Measurements from ENCODE around the gene HECTD4. TPM values are rescaled to one million over a fixed set of nuclear protein-coding genes. Genes with fewer than 3 reads are reported as not detected.
A peak's percentile ranks its signal among the peaks of the same experiment; 100 is the strongest.

The HECTD4 gene
- total RNA-seq, 1 donor from 2014 or later, result 33.6 TPM

DNA sequence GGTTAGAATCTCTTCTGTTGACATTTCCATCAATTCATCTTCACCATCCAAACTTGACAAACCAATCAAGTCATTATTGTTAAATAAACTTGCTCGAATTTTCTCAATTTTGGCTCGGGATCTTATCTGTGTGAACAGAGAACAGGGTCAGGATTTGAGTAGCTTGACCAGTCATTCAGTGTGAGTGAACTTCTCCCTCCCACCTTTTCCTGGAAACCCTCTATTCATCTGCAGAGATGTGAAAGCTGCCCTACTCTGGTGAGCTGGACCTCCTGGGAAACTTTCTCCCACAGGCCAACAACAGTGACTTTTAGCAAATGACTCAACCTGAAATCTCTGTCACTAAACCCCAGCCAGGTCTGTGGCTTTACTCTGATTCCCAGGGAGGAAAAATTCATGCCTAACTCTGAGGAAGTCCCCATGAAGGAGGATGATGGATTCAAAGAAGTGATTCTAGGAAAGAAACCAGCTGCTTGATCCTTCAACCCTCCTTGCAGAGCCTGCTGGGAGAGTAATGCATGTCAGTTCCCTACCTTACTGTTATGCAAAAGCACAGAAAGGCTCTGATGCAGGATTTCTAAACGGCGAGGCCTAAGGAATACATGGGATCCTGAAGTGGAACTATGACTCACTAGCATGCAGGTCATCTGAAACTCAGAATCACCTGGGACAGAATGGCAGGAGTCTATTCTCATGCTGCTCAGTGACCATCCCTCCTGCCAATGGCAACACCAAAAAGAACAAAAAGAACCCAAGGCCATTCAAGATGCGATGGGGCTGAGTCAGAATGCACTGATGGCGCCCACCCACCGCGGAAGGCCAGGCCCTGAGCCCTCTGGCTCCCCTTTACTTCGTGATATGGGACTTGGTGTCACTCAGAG, 198.8 kb downstream of the HECTD4 start:
- Mint-ChIP-seq H3K9me3 (no peaks in the 10 kb centered on the region), H3K27ac (peak overlapping the region; percentile 31), H3K4me1 (peaks cover 11% of the 10 kb centered on the region), H3K4me3 (no peak overlapping the region), H3K27me3 (no peaks in the 10 kb centered on the region), H3K36me3 (ENCODE audit: low read depth) (peaks cover 26% of the 10 kb centered on the region)
- DNase-seq, result peak; percentile 53
- intact Hi-C loops (cut with micrococcal nuclease), result loop anchor here (5.0 kb wide), 1 partner anchor 191 kb away; no protein-coding TSS in a partner anchor

DNA sequence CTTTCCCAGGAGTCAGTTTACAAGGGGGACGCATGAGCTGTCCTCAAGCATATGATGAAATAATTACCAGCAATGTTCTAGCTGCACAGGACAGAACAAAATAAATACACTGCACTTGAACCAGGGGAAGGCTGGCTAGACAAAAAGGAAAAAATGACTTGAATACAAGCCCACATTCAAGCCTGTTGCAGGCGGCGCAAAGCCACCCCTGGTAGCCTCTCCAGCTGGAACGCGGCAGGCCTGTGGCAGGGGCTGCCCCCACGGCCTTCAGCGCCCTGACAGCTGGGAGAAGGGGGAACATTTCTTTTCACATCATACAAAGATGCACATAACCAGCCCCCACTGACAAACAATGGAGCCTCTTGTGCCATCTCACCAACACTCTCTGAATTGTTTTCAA, 199.7 kb downstream of the HECTD4 start:
- intact Hi-C loops (cut with micrococcal nuclease), result loop anchor here (5.0 kb wide), 1 partner anchor 190 kb away; no protein-coding TSS in a partner anchor
- peaks cover 26% of the 10 kb centered on the region for H3K36me3 Mint-ChIP-seq (ENCODE audit: low read depth)

DNA sequence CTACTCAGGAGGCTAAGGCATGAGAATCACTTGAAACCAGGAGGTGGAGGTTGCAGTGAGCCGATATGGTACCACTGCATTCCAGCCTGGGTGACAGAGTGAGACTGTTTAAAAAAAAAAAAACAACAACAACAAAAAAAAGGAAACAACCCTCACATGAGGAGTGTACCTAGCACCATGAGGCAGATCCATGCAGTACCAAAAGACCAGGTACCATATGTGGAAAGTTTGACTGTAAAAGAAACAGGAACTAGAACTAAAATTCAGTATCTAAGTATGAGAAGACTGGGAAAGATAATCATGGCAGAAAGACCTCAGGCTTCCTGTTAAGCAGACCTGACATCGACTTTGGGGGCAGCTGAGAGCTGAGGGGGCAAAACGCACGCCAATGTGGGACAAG, 201.8 kb downstream of the HECTD4 start:
- H3K4me3 Mint-ChIP-seq, result no peak overlapping the region
- DNase-seq, result no peak
- no peaks in the 10 kb centered on the region for H3K9me3 Mint-ChIP-seq
- H3K36me3 Mint-ChIP-seq (ENCODE audit: low read depth), result peaks cover 32% of the 10 kb centered on the region
- H3K4me1 Mint-ChIP-seq, result peaks cover 11% of the 10 kb centered on the region
- H3K27ac Mint-ChIP-seq, result no peak overlapping the region
- no peaks in the 10 kb centered on the region for H3K27me3 Mint-ChIP-seq
- intact Hi-C loops (cut with micrococcal nuclease), result loop anchor here (5.0 kb wide), 1 partner anchor 188 kb away; no protein-coding TSS in a partner anchor

More for the DNA sequence above, 199.7 kb downstream of the HECTD4 start:
- Mint-ChIP-seq H3K4me1 (peaks cover 11% of the 10 kb centered on the region), H3K9me3 (no peaks in the 10 kb centered on the region), H3K4me3 (no peak overlapping the region), H3K27me3 (no peaks in the 10 kb centered on the region), H3K27ac (no peak overlapping the region)
- no peak for DNase-seq

- peaks cover 33% of the 10 kb centered on the region for H3K36me3 Mint-ChIP-seq (ENCODE audit: low read depth)
- DNase-seq, result no peak
- H3K9me3 Mint-ChIP-seq, result no peaks in the 10 kb centered on the region
- no peak overlapping the region for H3K4me3 Mint-ChIP-seq
- intact Hi-C loops (cut with micrococcal nuclease), result loop anchor here (5.0 kb wide), 1 partner anchor 188 kb away; no protein-coding TSS in a partner anchor
- H3K4me1 Mint-ChIP-seq, result peaks cover 11% of the 10 kb centered on the region
- no peaks in the 10 kb centered on the region for H3K27me3 Mint-ChIP-seq
- H3K27ac Mint-ChIP-seq, result no peak overlapping the region
Observed at GRCh38 chr12:112179916-112180315, 202.3 kb downstream of the HECTD4 start.

DNA sequence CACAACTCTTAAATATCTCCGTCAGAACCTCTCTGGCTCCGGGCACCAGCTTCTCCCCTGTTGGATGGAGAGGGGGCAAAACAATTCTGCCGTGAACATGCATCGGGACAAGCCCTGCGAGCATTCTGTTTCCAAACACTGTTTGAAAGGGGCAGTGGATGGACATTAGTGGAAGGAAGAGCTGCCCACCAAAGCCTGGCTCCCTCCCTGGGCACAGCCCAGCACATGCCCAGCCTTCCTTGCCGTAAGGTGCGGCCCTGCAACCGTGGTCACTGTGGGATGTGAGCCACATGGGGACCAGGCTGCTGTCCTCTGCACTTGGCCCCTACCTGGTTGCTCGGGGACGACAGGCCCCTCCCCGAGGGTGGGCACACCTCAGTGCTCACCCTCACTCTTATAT, 202.9 kb downstream of the HECTD4 start:
- H3K4me1 Mint-ChIP-seq, result peaks cover 11% of the 10 kb centered on the region
- intact Hi-C loops (cut with micrococcal nuclease), result no loop called here
- DNase-seq, result no peak
- no peaks in the 10 kb centered on the region for H3K9me3 Mint-ChIP-seq
- no peaks in the 10 kb centered on the region for H3K27me3 Mint-ChIP-seq
- peaks cover 34% of the 10 kb centered on the region for H3K36me3 Mint-ChIP-seq (ENCODE audit: low read depth)
- H3K4me3 Mint-ChIP-seq, result no peak overlapping the region
- no peak overlapping the region for H3K27ac Mint-ChIP-seq

- H3K4me1 Mint-ChIP-seq, result peaks cover 9% of the 10 kb centered on the region
- H3K36me3 Mint-ChIP-seq (ENCODE audit: low read depth), result peaks cover 32% of the 10 kb centered on the region
- H3K4me3 Mint-ChIP-seq, result no peak overlapping the region
- no peaks in the 10 kb centered on the region for H3K9me3 Mint-ChIP-seq
- no peak overlapping the region for H3K27ac Mint-ChIP-seq
- intact Hi-C loops (cut with micrococcal nuclease), result no loop called here
- no peak for DNase-seq
- no peaks in the 10 kb centered on the region for H3K27me3 Mint-ChIP-seq
Observed at GRCh38 chr12:112178796-112179195, 203.4 kb downstream of the HECTD4 start.

GRCh38 chr12:112176321-112177010, 205.8 kb downstream of the HECTD4 start:
- no peak overlapping the region for H3K4me3 Mint-ChIP-seq
- no peaks in the 10 kb centered on the region for H3K9me3 Mint-ChIP-seq
- intact Hi-C loops (cut with micrococcal nuclease), result no loop called here
- no peak for DNase-seq
- no peaks in the 10 kb centered on the region for H3K27me3 Mint-ChIP-seq
- H3K4me1 Mint-ChIP-seq, result no peaks in the 10 kb centered on the region
- H3K27ac Mint-ChIP-seq, result peak overlapping the region; percentile 29
- peaks cover 30% of the 10 kb centered on the region for H3K36me3 Mint-ChIP-seq (ENCODE audit: low read depth)

DNA sequence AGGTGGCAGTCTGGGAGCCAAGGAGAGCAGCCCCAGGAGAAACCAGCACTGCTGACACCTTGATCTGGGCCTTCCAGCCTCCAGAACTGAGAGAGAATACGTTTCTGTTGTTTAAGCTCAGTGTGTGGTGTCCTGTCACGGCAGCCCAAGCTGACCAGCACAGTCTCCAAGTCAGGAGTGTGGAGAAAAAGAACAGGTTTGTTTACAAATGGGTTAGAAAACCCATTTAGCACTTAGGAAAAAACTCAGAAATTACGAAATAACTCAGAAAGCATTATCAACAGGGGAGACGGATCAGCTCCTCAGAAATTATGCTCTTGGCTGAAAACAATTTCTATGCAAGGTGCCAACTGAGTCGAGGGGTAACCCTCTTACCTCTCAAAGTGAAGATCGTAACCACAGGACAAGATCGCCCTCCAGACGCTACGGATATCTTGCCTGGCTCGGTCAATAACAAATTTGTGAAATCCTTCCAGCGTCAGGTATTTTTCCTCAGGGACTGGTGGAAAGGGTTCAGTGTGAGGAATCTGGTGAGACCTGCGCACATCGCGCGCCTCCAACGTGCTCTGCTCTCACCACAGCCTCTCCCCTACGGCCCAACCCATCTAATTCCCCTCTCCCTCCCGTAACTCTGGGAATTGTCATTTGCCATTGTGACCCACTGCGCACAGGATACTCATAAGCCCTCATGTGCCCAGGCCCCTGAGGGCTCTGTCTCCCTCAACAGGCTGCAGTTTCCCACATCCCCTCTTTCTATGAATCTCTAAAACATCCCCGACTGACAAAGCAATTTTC, 206.7 kb downstream of the HECTD4 start:
- Mint-ChIP-seq H3K9me3 (no peaks in the 10 kb centered on the region), H3K27me3 (no peaks in the 10 kb centered on the region), H3K36me3 (ENCODE audit: low read depth) (peaks cover 32% of the 10 kb centered on the region), H3K4me3 (no peak overlapping the region), H3K27ac (no peak overlapping the region), H3K4me1 (no peaks in the 10 kb centered on the region)
- DNase-seq, result no peak
- intact Hi-C loops (cut with micrococcal nuclease), result no loop called here

DNA sequence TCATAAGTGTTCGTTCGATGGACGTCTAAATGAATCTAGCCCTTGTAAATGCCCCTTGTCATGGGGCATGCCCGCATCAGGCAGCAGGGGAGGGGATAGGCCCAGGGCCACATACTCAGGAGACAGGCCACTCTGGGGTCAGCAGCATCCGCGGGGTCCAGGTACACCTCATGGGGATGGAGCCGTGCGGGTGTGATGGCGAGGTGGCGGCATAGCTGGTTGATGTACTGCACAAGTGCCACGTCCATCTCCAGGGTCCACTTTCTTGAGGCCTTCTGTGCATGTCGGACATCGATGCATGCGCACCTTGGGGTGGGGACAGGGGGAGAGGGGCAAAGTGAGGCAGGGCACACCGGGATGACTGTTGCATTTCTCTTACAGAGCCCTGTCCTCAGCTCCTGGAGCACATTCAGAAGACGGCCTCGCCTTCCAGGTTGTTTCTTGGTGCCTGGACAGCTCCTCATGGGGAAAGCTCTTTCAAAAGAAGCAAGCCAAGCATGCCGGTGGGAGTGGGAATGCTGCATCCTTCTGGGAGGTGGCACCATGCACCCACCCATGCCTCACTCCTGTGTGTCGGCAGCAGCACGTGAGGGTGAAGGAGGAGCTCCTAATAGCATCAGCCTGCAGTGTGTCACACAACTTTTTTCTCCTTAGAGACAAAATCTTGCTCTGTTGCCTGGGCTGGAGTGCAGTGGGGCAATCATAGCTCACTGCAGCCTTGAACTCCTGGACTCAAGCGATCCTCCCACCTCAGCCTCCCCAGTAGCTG, 209.5 kb downstream of the HECTD4 start:
- Mint-ChIP-seq H3K27me3 (no peaks in the 10 kb centered on the region), H3K9me3 (no peaks in the 10 kb centered on the region)
- DNase-seq, result no peak

DNA sequence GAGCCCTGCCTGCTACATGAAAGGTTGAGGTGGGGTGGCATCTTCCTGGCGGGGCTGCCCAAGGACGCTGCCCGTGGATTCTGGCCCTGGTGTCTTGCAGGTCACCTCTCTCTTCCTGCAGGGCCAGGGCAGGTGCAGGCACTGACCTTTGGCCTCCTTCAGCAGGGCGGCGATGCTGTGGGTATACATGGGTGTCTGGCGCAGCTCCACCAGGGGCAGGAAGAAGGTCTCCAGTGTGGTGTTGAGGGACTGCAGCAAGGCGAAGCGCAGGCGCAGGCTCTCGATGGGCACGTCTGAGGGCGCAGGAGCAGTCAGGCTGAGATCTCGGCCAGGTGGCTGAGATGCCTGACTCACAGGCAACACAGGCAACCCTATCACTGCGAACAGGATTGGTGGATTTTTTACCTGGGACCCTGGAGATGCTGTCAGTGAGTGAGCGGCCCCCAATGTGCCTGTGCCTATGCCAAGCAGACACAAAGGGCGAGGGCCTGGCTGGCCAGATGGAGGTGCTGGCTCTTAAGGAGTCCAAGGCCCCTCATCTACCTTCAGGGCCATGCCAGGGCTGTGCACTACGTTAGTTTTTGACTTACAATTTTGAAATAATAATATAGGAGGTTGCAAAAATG, 211.1 kb downstream of the HECTD4 start:
- DNase-seq, result no peak
- intact Hi-C loops (cut with micrococcal nuclease), result no loop called here
- H3K9me3 Mint-ChIP-seq, result no peaks in the 10 kb centered on the region
- H3K4me1 Mint-ChIP-seq, result peaks cover 3% of the 10 kb centered on the region
- H3K36me3 Mint-ChIP-seq (ENCODE audit: low read depth), result peaks cover 22% of the 10 kb centered on the region
- no peak overlapping the region for H3K4me3 Mint-ChIP-seq
- no peak overlapping the region for H3K27ac Mint-ChIP-seq
- H3K27me3 Mint-ChIP-seq, result no peaks in the 10 kb centered on the region

More for the DNA sequence above, 209.5 kb downstream of the HECTD4 start:
- intact Hi-C loops (cut with micrococcal nuclease), result no loop called here
- Mint-ChIP-seq H3K36me3 (ENCODE audit: low read depth) (peaks cover 27% of the 10 kb centered on the region), H3K27ac (no peak overlapping the region), H3K4me3 (no peak overlapping the region), H3K4me1 (peaks cover 3% of the 10 kb centered on the region)

DNA sequence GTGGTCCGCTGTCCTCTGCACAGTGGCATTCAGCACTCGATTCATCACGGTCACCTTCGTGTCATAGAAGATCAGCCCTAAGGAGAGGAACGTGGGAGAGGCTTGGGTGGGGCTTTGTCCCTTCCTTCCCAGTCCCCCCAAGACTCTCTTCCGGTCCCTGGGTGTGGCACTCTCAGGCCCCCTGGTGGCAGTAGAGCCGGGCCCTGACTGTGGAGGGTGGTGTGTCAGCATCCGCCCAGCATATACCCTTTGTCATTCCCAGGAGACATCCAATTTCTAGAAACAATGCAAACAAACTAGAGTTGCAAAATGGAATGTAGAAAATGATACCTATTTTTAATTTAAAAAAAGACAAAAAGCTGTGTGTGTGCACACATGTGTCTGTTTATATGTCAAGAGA, 211.9 kb downstream of the HECTD4 start:
- peaks cover 3% of the 10 kb centered on the region for H3K4me1 Mint-ChIP-seq
- H3K36me3 Mint-ChIP-seq (ENCODE audit: low read depth), result peaks cover 19% of the 10 kb centered on the region
- intact Hi-C loops (cut with micrococcal nuclease), result no loop called here
- H3K9me3 Mint-ChIP-seq, result no peaks in the 10 kb centered on the region
- H3K27me3 Mint-ChIP-seq, result no peaks in the 10 kb centered on the region
- peak; percentile 70 for DNase-seq
- H3K27ac Mint-ChIP-seq, result no peak overlapping the region
- no peak overlapping the region for H3K4me3 Mint-ChIP-seq

DNA sequence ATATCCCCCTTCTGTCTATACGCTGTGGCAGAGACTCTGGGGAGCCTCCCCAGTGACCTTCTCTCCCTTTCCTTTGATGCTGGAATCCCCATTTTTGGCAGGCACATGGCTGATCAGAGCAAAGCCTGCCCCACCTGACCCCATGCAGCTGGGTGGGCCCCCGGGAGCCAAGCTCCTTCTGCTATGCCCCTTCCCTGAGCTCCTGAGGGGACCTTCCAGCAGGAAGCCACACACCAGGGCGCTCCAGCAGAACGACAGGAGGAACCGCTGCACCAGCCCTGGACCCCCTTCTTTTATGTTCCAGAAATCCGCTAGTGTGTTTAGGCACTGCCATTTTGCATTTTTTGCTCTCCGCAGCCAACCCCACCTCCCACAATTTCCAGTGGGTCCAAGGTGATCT, 212.3 kb downstream of the HECTD4 start:
- intact Hi-C loops (cut with micrococcal nuclease), result no loop called here
- Mint-ChIP-seq H3K27ac (no peak overlapping the region), H3K4me3 (no peak overlapping the region), H3K9me3 (no peaks in the 10 kb centered on the region), H3K36me3 (ENCODE audit: low read depth) (peaks cover 17% of the 10 kb centered on the region), H3K27me3 (no peaks in the 10 kb centered on the region), H3K4me1 (peaks cover 3% of the 10 kb centered on the region)
- DNase-seq, result no peak
